ENCODE data around the gene RNU5D-1. TPM values are rescaled to one million over a fixed set of nuclear protein-coding genes. Genes with fewer than 3 reads are reported as not detected.
A peak's percentile ranks its signal among the peaks of the same experiment; 100 is the strongest.

The RNU5D-1 gene
- not detected for total RNA-seq

GRCh38 chr1:44730741-44731512 lies at the start of gene RNU5D-1:
Gene RNU5D-1, minus strand, starts transcription at chr1:44731170.

DNA sequence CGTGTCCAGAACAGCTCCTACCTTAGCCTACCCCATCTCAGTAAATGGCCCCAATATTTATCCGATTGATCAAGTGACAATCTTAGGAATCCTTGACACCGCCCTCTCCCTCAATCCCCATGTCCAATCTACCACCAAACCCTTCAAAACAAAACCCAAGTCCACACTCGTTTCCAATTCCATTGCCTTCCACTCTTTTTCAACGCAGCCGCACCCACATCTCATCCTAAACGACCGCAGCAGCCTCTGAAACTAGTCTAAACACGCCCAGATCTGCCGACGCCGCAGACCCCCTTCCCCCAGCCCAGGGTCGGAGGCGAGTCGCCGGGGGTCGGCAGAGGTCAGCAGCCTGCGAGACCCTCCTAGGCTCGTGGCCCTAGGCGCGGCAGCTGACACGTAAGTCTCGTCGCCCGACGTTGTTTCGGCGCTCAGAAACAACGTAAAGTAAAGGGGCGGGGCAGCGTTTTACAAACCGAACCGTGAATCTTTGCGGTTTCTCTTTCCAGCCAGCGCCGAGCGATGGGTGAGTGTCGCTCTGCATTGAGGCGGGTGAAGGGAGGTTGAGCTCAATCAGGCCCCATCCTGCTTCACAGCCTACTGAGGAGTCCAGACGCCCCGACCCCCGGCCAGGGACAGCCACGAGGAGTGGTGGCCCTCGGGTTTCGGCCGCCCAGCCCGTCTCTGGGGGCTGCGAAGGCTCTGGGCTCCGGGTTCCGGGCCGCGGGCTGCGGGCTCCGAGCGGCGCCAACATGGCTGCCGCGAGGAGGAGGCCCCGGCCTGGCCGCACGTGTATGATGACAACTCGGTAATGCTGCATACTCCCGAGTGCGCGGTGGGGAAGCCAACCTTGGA lies 44.3 kb upstream of the RNU5D-1 start, which contains the start of gene RPS8:
Gene RPS8, plus strand, starts transcription at position 463 of the 852 bp plus-strand sequence. Its CDS starts 57 bp downstream, at position 520.

GRCh38 chr1:44739307-44740178 lies 8.6 kb upstream of the RNU5D-1 start, which contains the start of gene KIF2C:
Gene KIF2C, plus strand, starts transcription at chr1:44739837. Its CDS starts 96 bp downstream, at chr1:44739933.

Small RNA genes within 50 kb of the gene (small RNA-seq; reads per million reads assigned to genes)
- 46.9 reads per million, percentile 96 among the genes with 10 or more reads in this experiment for gene RNU5D-1
- 3.8 reads per million, percentile 91 among the genes with 10 or more reads in this experiment for gene RNU5F-1
- 62.8 reads per million, percentile 96 among the genes with 10 or more reads in this experiment for gene SNORD38A
- not detected for gene SNORD38B
- 1,827 reads per million, percentile 99 among the genes with 10 or more reads in this experiment for gene SNORD46
- gene SNORD55: not detected

Other genes with a start within 250 kb of the RNU5D-1 start
- gene TMEM53, start 56.7 kb downstream of the RNU5D-1 start, total RNA-seq: 8.5 TPM
- gene ARMH1, start 56.5 kb downstream of the RNU5D-1 start, total RNA-seq: 5.8 TPM
- gene KIF2C, start 8.7 kb upstream of the RNU5D-1 start, total RNA-seq: 6.5 TPM
- 1,149 TPM for gene RPS8, start 44.4 kb upstream of the RNU5D-1 start, total RNA-seq
- 1.2 TPM for gene BEST4, start 57.0 kb upstream of the RNU5D-1 start, total RNA-seq
- 11.5 TPM for gene PLK3, start 69.2 kb upstream of the RNU5D-1 start, total RNA-seq
- not detected for gene DYNLT4, start 76.2 kb upstream of the RNU5D-1 start, total RNA-seq
- gene BTBD19, start 77.4 kb upstream of the RNU5D-1 start, total RNA-seq: 1.8 TPM
- 1.2 TPM for gene PTCH2, start 112.1 kb upstream of the RNU5D-1 start, total RNA-seq

Measured in diencephalon (tissue), 1 donor.